ENCODE data around the gene SGCD. TPM values are rescaled to one million over a fixed set of nuclear protein-coding genes. Genes with fewer than 3 reads are reported as not detected.

The SGCD gene
- total RNA-seq, 2 experiments from 2014 or later: not detected

GRCh38 chr5:156331181-156331580 is 4.2 kb downstream of the SGCD start:
- ChIA-PET POLR2A (no interaction called here), CTCF (ENCODE audit: unreplicated experiment) (no interaction called here)
- Histone ChIP-seq H2AFZ (ENCODE audit: low read length) (no peak overlapping the region), H3K9me3 (ENCODE audit: low read length) (no peaks in the 10 kb centered on the region), H3K4me2 (ENCODE audit: low read length) (no peak overlapping the region), H3K79me2 (ENCODE audit: insufficient read depth, low read depth, low read length) (no peaks in the 10 kb centered on the region), H3K9me2 (ENCODE audit: insufficient read depth, low read length) (no peaks in the 10 kb centered on the region), H3K4me1 (ENCODE audit: insufficient read depth, low read length, poor library complexity, severe bottlenecking) (no peaks in the 10 kb centered on the region), H3K27ac (ENCODE audit: low read depth, low read length, poor library complexity, severe bottlenecking) (no peak overlapping the region), H3K4me3 (ENCODE audit: low read depth, low read length, poor library complexity, severe bottlenecking) (no peak overlapping the region), H4K20me1 (ENCODE audit: insufficient read depth, low read length) (no peaks in the 10 kb centered on the region), H3K36me3 (ENCODE audit: insufficient read depth, low read length) (no peaks in the 10 kb centered on the region)
- TF ChIP-seq EZH2phosphoT487 (IDR thresholded peaks at IDR 0.05; ENCODE audit: borderline replicate concordance, low read depth, low read length): no peak
- TF ChIP-seq CTCF (conservative IDR thresholded peaks at IDR 0.05; ENCODE audit: low read length): no peak
- intact Hi-C loops (cut with micrococcal nuclease; ENCODE audit: unreplicated experiment): no loop called here
- BruUV-seq (replicated peaks): no TSS peak
- no peak for DNase-seq (ENCODE audit: low spot score)

GRCh38 chr5:156331845-156332244 is 4.9 kb downstream of the SGCD start:
- Histone ChIP-seq H3K4me1 (ENCODE audit: insufficient read depth, low read length, poor library complexity, severe bottlenecking) (no peaks in the 10 kb centered on the region), H3K27ac (ENCODE audit: low read depth, low read length, poor library complexity, severe bottlenecking) (no peak overlapping the region), H3K36me3 (ENCODE audit: insufficient read depth, low read length) (no peaks in the 10 kb centered on the region), H3K79me2 (ENCODE audit: insufficient read depth, low read depth, low read length) (no peaks in the 10 kb centered on the region), H3K9me3 (ENCODE audit: low read length) (no peaks in the 10 kb centered on the region), H2AFZ (ENCODE audit: low read length) (no peak overlapping the region), H3K4me3 (ENCODE audit: low read depth, low read length, poor library complexity, severe bottlenecking) (no peak overlapping the region), H3K4me2 (ENCODE audit: low read length) (no peak overlapping the region), H4K20me1 (ENCODE audit: insufficient read depth, low read length) (no peaks in the 10 kb centered on the region), H3K9me2 (ENCODE audit: insufficient read depth, low read length) (no peaks in the 10 kb centered on the region)
- POLR2A ChIA-PET: interaction anchor here (1.9 kb wide), 1 partner anchor 8 kb away, joined by 4 read pairs; no protein-coding TSS in a partner anchor
- BruUV-seq (replicated peaks): no TSS peak
- intact Hi-C loops (cut with micrococcal nuclease; ENCODE audit: unreplicated experiment): no loop called here
- DNase-seq (ENCODE audit: low spot score): no peak
- CTCF ChIA-PET (ENCODE audit: unreplicated experiment): no interaction called here
- no peak for TF ChIP-seq EZH2phosphoT487 (IDR thresholded peaks at IDR 0.05; ENCODE audit: borderline replicate concordance, low read depth, low read length)
- TF ChIP-seq CTCF (conservative IDR thresholded peaks at IDR 0.05; ENCODE audit: low read length): no peak

GRCh38 chr5:156332245-156332644 is 5.3 kb downstream of the SGCD start:
- Histone ChIP-seq H3K36me3 (ENCODE audit: insufficient read depth, low read length) (no peaks in the 10 kb centered on the region), H2AFZ (ENCODE audit: low read length) (no peak overlapping the region), H3K9me3 (ENCODE audit: low read length) (no peaks in the 10 kb centered on the region), H3K4me3 (ENCODE audit: low read depth, low read length, poor library complexity, severe bottlenecking) (no peak overlapping the region), H3K9me2 (ENCODE audit: insufficient read depth, low read length) (no peaks in the 10 kb centered on the region), H3K4me1 (ENCODE audit: insufficient read depth, low read length, poor library complexity, severe bottlenecking) (no peaks in the 10 kb centered on the region), H4K20me1 (ENCODE audit: insufficient read depth, low read length) (no peaks in the 10 kb centered on the region), H3K79me2 (ENCODE audit: insufficient read depth, low read depth, low read length) (no peaks in the 10 kb centered on the region), H3K4me2 (ENCODE audit: low read length) (no peak overlapping the region), H3K27ac (ENCODE audit: low read depth, low read length, poor library complexity, severe bottlenecking) (no peak overlapping the region)
- ChIA-PET POLR2A (interaction anchor here (0.6 to 1.9 kb wide), 2 partner anchors 9 to 492 kb away, joined by 4 read pairs; no protein-coding TSS in a partner anchor), CTCF (ENCODE audit: unreplicated experiment) (no interaction called here)
- no peak for DNase-seq (ENCODE audit: low spot score)
- no peak for TF ChIP-seq CTCF (conservative IDR thresholded peaks at IDR 0.05; ENCODE audit: low read length)
- TF ChIP-seq EZH2phosphoT487 (IDR thresholded peaks at IDR 0.05; ENCODE audit: borderline replicate concordance, low read depth, low read length): no peak
- BruUV-seq (replicated peaks): no TSS peak
- intact Hi-C loops (cut with micrococcal nuclease; ENCODE audit: unreplicated experiment): no loop called here

Measured in OCI-LY7 (cell line).